Measurements from ENCODE around the gene KLHL34.

The KLHL34 gene, protein sequence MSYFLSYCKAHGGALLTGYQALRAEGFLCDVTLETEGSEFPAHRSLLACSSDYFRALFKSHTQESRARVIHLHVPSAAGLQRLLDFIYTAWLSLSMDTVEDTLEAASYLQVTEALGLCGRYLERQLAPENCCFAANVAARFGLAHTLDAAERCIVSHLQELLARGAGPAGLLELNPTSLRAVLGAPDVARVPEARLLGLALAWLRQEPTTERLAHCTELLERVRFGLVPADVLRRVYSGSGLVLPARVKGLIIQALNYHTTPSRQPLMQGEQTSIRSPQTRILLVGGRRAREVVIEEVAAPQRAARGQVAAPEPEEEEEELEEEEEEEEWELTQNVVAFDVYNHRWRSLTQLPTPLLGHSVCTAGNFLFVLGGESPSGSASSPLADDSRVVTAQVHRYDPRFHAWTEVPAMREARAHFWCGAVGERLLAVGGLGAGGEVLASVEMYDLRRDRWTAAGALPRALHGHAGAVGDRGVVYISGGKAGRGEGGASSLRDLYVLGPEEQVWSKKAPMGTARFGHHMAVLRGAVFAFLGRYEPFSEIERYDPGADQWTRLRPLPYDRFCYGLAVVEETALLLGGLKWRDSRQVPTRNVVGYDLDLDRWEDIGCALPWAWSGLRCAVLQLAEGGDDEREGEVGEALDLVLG

GRCh38 chrX:21658152-21658737 is at the start of gene KLHL34:
TSS of gene KLHL34 (minus strand) at chrX:21658330. CDS start at chrX:21657788, 542 bp downstream.
- no peak for DNase-seq

- DNase-seq = no peak
These were observed 47.1 kb upstream of the KLHL34 start for GRCh38 chrX:21705225-21705624.

DNA sequence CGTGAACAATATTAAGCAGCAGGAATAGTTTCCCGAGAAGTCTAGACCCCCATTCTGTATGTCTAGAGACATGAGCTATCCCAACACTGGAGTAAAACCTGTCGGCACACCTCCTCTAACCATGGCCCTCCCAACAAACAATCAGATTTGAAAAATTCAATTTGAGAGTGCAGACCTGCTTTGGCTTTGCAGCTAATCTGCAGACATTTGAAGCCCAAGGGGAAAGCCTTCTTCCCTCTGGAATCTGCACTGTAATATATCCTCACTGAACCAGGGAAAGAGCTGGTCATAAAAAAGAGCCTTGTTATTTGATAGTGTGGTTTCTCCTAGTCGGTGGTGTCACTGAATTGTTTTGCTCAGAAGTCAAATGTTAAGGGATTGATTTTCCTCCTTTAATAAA is 44.6 kb upstream of the KLHL34 start:
- DNase-seq = no peak

- DNase-seq = no peak
These were observed 42.8 kb upstream of the KLHL34 start for GRCh38 chrX:21700967-21701366.

- no peak for DNase-seq
These were observed 42.1 kb upstream of the KLHL34 start for GRCh38 chrX:21700275-21700674.

- no peak for DNase-seq
These were observed 41.0 kb upstream of the KLHL34 start for GRCh38 chrX:21699136-21699535.

DNA sequence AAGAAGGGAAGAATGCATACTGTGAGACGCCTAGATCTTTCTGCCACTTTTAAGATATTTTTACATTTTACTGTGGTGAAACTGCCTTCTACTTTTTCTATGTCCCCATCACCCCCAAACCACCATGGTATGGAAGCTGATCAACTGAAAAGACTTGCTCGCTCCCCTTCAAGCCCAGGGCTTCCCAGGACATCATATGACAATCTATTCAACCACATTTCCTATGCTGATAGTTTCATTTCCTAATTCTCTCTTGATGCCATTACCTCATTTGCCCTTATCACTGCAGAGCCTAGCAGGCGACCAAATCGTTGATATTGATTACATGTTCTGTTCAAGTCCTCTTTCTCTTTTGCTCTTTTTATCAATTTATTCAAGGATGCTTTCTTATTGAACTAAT is 40.1 kb upstream of the KLHL34 start:
- no peak for DNase-seq

DNA sequence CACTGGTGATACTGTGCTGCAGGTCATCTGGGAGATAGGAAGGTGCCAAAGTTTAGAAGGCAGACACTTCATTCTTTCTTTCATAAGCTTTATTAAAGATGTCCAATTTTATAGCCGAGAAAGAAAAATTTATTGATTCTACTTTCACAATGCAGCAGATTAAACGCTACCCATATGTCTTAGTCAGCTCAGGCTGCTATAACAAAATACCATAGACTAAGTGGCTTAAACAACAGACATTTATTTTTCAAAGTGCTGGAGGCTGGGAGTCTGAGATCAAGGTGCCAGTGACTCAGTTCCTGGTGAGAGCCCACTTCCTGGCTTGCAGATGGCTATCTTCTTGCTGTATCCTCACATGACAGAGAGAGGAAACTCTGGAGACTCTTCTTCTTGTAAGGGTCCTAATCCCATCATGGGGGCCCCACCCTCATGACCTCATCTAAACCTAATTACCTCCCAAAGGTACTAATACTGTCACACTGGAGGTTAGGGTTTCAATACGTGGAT is 33.4 kb upstream of the KLHL34 start:
- DNase-seq = no peak

DNA sequence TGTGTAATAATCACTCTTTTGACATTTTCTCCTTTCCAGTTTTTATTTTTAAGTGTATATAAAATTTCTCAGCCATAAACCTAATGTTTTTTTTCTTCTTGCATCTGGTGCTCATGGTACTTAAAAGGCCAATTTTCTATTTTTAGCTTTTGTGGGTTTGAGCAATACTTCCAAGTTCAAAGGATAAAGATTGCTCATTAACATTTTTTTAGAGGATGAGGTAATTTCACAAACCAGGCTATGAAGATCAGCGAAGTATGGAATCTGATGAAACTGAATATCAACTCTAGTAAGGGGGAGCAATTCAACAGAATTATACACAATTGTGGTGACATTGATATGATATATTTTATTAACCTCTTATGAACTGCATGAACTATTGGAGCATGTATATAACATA is 25.8 kb upstream of the KLHL34 start:
- DNase-seq = no peak

DNA sequence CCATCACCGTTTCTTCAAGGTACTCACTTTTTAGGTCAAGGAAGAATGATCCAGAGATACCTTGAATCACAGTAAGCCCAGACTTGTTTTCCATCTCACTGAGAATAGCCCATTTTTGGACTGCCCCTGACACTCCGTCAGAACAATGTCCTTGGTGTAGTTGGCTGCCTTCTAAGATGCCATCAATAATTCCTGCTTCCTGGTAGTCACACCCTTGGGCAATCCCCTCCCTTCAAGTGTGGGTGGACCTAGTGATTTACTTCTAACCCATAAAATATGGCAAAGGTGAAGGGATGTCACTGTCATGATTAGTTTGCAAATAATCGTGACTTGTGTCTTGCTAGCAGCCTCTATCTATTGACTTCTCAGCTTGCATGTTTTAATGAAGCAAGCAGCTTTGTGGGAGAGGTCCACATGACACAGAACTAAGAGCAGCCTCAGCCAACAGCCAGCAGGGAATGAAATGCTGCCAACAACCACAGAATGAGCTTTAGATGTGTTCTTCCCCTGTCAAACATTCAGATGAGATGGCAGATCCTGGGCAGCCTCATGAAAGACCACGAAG is 20.0 kb upstream of the KLHL34 start:
- no peak for DNase-seq

GRCh38 chrX:21675931-21676330 is 17.8 kb upstream of the KLHL34 start:
- no peak for DNase-seq

GRCh38 chrX:21674430-21675186 is 16.5 kb upstream of the KLHL34 start:
- DNase-seq = no peak

- DNase-seq = no peak
These were observed 8.5 kb upstream of the KLHL34 start for GRCh38 chrX:21666679-21667078.

DNA sequence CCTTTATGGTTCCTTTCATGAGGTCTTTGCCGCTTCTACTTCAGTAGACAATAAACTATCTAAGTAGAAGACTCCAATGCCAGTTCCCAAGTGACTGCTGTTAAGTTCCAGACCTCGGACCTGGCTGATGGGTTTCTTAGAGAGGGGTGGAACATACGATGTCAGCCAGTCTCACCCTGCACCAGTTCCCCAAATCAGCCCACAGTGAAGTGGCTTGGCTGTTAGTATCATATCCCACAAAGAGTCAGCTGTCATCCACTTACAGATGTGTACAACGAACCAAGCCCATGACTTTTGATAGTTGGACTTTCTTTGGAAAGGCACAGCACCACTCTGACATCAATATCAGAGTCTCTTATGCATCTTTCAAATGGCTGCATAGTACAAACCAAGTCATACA is 8.1 kb upstream of the KLHL34 start:
- DNase-seq = no peak

- no peak for DNase-seq
These were observed 4.6 kb upstream of the KLHL34 start for GRCh38 chrX:21662761-21663160.

GRCh38 chrX:21661316-21661715 is 3.2 kb upstream of the KLHL34 start:
- DNase-seq = no peak

DNA sequence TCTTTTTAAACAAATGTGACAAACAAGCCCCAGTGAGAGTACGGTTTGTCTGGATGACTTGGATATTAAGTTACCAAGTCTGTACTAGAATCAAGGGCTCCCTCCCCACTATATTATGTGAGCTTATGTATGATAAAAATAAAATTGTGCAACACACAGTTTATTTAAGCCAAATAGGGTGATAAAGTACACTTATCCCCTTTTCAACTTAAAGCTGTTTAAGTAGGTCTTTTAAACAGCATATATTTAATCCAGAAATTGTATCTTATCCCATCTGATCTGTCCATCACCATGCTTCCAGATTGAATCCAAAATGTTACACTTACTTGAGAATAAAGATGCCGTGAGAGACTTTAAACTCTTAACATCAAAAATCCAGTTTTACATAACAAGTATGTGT is 2.0 kb upstream of the KLHL34 start:
- no peak for DNase-seq

DNA sequence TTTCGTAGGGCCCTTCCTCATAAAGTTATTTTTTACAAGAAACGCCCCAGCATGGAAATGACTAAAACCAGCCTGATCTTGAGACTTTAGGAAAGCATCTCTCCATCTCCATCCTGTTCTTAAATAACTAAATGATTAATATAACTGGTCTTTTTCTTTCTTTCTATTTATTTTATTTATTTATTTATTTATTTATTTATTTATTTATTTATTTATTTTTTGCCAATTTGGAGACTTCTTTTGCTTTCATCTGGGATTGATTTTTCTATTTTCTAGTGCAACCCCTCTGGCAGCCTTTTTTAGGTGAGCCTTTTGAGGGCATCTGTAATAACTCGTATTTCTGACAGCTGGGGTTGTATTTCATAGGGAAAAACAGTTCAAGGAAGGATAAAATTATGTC is 1.2 kb upstream of the KLHL34 start:
- no peak for DNase-seq

- DNase-seq = no peak
These were observed 616 bp upstream of the KLHL34 start for GRCh38 chrX:21658746-21659145.

- no peak for DNase-seq
These were observed 595 bp downstream of the KLHL34 start for GRCh38 chrX:21657318-21658151.

DNA sequence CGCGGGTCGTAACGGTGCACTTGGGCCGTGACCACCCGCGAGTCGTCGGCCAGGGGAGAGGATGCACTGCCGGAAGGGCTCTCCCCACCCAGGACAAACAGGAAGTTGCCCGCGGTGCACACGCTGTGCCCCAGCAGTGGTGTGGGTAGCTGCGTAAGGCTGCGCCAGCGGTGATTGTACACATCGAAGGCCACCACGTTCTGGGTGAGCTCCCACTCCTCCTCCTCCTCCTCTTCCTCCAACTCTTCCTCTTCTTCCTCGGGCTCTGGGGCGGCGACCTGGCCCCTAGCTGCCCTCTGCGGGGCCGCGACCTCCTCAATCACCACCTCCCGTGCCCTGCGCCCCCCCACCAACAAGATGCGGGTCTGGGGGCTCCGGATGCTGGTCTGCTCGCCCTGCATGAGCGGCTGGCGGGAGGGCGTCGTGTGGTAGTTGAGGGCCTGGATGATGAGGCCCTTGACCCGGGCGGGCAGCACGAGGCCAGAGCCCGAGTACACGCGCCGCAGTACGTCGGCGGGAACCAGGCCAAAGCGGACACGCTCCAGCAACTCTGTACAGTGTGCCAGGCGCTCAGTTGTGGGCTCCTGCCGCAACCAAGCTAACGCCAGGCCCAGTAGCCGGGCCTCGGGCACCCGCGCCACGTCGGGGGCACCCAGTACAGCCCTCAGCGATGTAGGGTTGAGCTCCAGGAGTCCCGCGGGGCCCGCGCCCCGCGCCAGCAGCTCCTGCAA is 1.4 kb downstream of the KLHL34 start:
- no peak for DNase-seq
